Measurements from ENCODE around the gene SLC13A4.
"Not testable (repeated sequence)": the region's sequence is repeated elsewhere in the genome, so short reads cannot be mapped to it uniquely, and the experiment has no call there.

The SLC13A4 gene

GRCh38 chr7:135728136-135728669 lies at the start of gene SLC13A4:
TSS of gene SLC13A4 (minus strand) at chr7:135728186. CDS start at chr7:135727496, 690 bp downstream.
- H3K9me3 ChIP-seq (ENCODE audit: insufficient read depth, low read length): no peaks in the 10 kb centered on the region
- no peaks in the 10 kb centered on the region for H3K36me3 ChIP-seq (ENCODE audit: insufficient read depth, insufficient read length, low read length)
- TF ChIP-seq ZNF274 (IDR thresholded peaks at IDR 0.05; ENCODE audit: low read depth, low read length) (no peak), YY1 (IDR thresholded peaks at IDR 0.05; ENCODE audit: insufficient read depth, insufficient read length) (no peak), SUZ12 (IDR thresholded peaks at IDR 0.05; ENCODE audit: extremely low read depth, insufficient read depth, insufficient read length) (no peak)
- no peaks in the 10 kb centered on the region for H3K4me1 ChIP-seq (ENCODE audit: insufficient read depth, insufficient read length)
- no peak within 1 kb of the TSS for H3K9ac ChIP-seq (ENCODE audit: insufficient read length, low read depth)
- no peak for DNase-seq (ENCODE audit: low read depth, low spot score)
- no peak within 1 kb of the TSS for H3K4me3 ChIP-seq (ENCODE audit: insufficient read length, low read depth)
- no peaks in the 10 kb centered on the region for H3K27me3 ChIP-seq (ENCODE audit: insufficient read depth, insufficient read length)

GRCh38 chr7:135775915-135776314 lies 47.9 kb upstream of the SLC13A4 start:
- H3K9me3 ChIP-seq (ENCODE audit: insufficient read depth, low read length); H3K27me3 ChIP-seq (ENCODE audit: insufficient read depth, insufficient read length); H3K4me3 ChIP-seq (ENCODE audit: insufficient read length, low read depth); H3K4me1 ChIP-seq (ENCODE audit: insufficient read depth, insufficient read length); H3K9ac ChIP-seq (ENCODE audit: insufficient read length, low read depth); H3K36me3 ChIP-seq (ENCODE audit: insufficient read depth, insufficient read length, low read length); DNase-seq (ENCODE audit: low read depth, low spot score): not testable (repeated sequence)

- Histone ChIP-seq H3K9me3 (ENCODE audit: insufficient read depth, low read length) (peaks cover 8% of the 10 kb centered on the region; the same call in 1 of the 2 replicates), H3K36me3 (ENCODE audit: insufficient read depth, insufficient read length, low read length) (no peaks in the 10 kb centered on the region), H3K9ac (ENCODE audit: insufficient read length, low read depth) (no peak overlapping the region), H3K27me3 (ENCODE audit: insufficient read depth, insufficient read length) (no peaks in the 10 kb centered on the region), H3K4me1 (ENCODE audit: insufficient read depth, insufficient read length) (peaks cover 2% of the 10 kb centered on the region), H3K4me3 (ENCODE audit: insufficient read length, low read depth) (no peak overlapping the region)
- TF ChIP-seq YY1 (IDR thresholded peaks at IDR 0.05; ENCODE audit: insufficient read depth, insufficient read length) (no peak), SUZ12 (IDR thresholded peaks at IDR 0.05; ENCODE audit: extremely low read depth, insufficient read depth, insufficient read length) (no peak), ZNF274 (IDR thresholded peaks at IDR 0.05; ENCODE audit: low read depth, low read length) (no peak)
- DNase-seq (ENCODE audit: low read depth, low spot score): no peak
These were observed 47.2 kb upstream of the SLC13A4 start for GRCh38 chr7:135775230-135775629.

GRCh38 chr7:135774284-135774683 lies 46.3 kb upstream of the SLC13A4 start:
- no peak for DNase-seq (ENCODE audit: low read depth, low spot score)
- Histone ChIP-seq H3K9ac (ENCODE audit: insufficient read length, low read depth) (no peak overlapping the region), H3K4me1 (ENCODE audit: insufficient read depth, insufficient read length) (peaks cover 2% of the 10 kb centered on the region), H3K27me3 (ENCODE audit: insufficient read depth, insufficient read length) (no peaks in the 10 kb centered on the region), H3K9me3 (ENCODE audit: insufficient read depth, low read length) (peaks cover 8% of the 10 kb centered on the region; the same call in 1 of the 2 replicates), H3K36me3 (ENCODE audit: insufficient read depth, insufficient read length, low read length) (no peaks in the 10 kb centered on the region), H3K4me3 (ENCODE audit: insufficient read length, low read depth) (no peak overlapping the region)
- no peak for TF ChIP-seq YY1 (IDR thresholded peaks at IDR 0.05; ENCODE audit: insufficient read depth, insufficient read length)
- TF ChIP-seq ZNF274 (IDR thresholded peaks at IDR 0.05; ENCODE audit: low read depth, low read length): no peak
- no peak for TF ChIP-seq SUZ12 (IDR thresholded peaks at IDR 0.05; ENCODE audit: extremely low read depth, insufficient read depth, insufficient read length)

GRCh38 chr7:135773464-135773863 lies 45.5 kb upstream of the SLC13A4 start:
- Histone ChIP-seq H3K4me3 (ENCODE audit: insufficient read length, low read depth) (no peak overlapping the region), H3K9ac (ENCODE audit: insufficient read length, low read depth) (no peak overlapping the region), H3K9me3 (ENCODE audit: insufficient read depth, low read length) (peaks cover 8% of the 10 kb centered on the region; the same call in 1 of the 2 replicates), H3K36me3 (ENCODE audit: insufficient read depth, insufficient read length, low read length) (no peaks in the 10 kb centered on the region), H3K4me1 (ENCODE audit: insufficient read depth, insufficient read length) (peaks cover 2% of the 10 kb centered on the region), H3K27me3 (ENCODE audit: insufficient read depth, insufficient read length) (no peaks in the 10 kb centered on the region)
- TF ChIP-seq SUZ12 (IDR thresholded peaks at IDR 0.05; ENCODE audit: extremely low read depth, insufficient read depth, insufficient read length): no peak
- TF ChIP-seq ZNF274 (IDR thresholded peaks at IDR 0.05; ENCODE audit: low read depth, low read length): no peak
- TF ChIP-seq YY1 (IDR thresholded peaks at IDR 0.05; ENCODE audit: insufficient read depth, insufficient read length): no peak
- DNase-seq (ENCODE audit: low read depth, low spot score): no peak

- Histone ChIP-seq H3K27me3 (ENCODE audit: insufficient read depth, insufficient read length) (no peaks in the 10 kb centered on the region), H3K36me3 (ENCODE audit: insufficient read depth, insufficient read length, low read length) (no peaks in the 10 kb centered on the region), H3K4me3 (ENCODE audit: insufficient read length, low read depth) (no peak overlapping the region), H3K9ac (ENCODE audit: insufficient read length, low read depth) (no peak overlapping the region), H3K4me1 (ENCODE audit: insufficient read depth, insufficient read length) (peaks cover 2% of the 10 kb centered on the region), H3K9me3 (ENCODE audit: insufficient read depth, low read length) (peaks cover 2% of the 10 kb centered on the region; the same call in 1 of the 2 replicates)
- TF ChIP-seq ZNF274 (IDR thresholded peaks at IDR 0.05; ENCODE audit: low read depth, low read length): no peak
- DNase-seq (ENCODE audit: low read depth, low spot score): no peak
These were observed 44.7 kb upstream of the SLC13A4 start for GRCh38 chr7:135772639-135773222.

- Histone ChIP-seq H3K4me3 (ENCODE audit: insufficient read length, low read depth) (no peak overlapping the region), H3K4me1 (ENCODE audit: insufficient read depth, insufficient read length) (peaks cover 2% of the 10 kb centered on the region), H3K9me3 (ENCODE audit: insufficient read depth, low read length) (no peaks in the 10 kb centered on the region), H3K9ac (ENCODE audit: insufficient read length, low read depth) (no peak overlapping the region), H3K36me3 (ENCODE audit: insufficient read depth, insufficient read length, low read length) (no peaks in the 10 kb centered on the region), H3K27me3 (ENCODE audit: insufficient read depth, insufficient read length) (no peaks in the 10 kb centered on the region)
- DNase-seq (ENCODE audit: low read depth, low spot score): no peak
- TF ChIP-seq YY1 (IDR thresholded peaks at IDR 0.05; ENCODE audit: insufficient read depth, insufficient read length): no peak
- no peak for TF ChIP-seq SUZ12 (IDR thresholded peaks at IDR 0.05; ENCODE audit: extremely low read depth, insufficient read depth, insufficient read length)
- TF ChIP-seq ZNF274 (IDR thresholded peaks at IDR 0.05; ENCODE audit: low read depth, low read length): no peak
These were observed 44.1 kb upstream of the SLC13A4 start for GRCh38 chr7:135771961-135772638.
